IPS DF 6.9 (cell line): ENCODE measurements around the gene PACSIN2.
"Not testable (repeated sequence)": the region's sequence is repeated elsewhere in the genome, so short reads cannot be mapped to it uniquely, and the experiment has no call there.

Experiments used
- DNase-seq: peaks from one replicate; pipeline ENCODE4 v3.0.0-alpha.2; 2013; ENCODE audit warnings: low read depth, low spot score
- H3K27ac ChIP-seq: one replicate; pipeline ENCODE4 v1.5.1; 2013; ENCODE audit warnings: low read length, control low read depth
- H3K27me3 ChIP-seq: 2 replicates; pipeline ENCODE4 v1.6.1; 2013; ENCODE audit warnings: mild to moderate bottlenecking, low read length; ENCODE audit not compliant: control insufficient read depth, insufficient read depth
- H3K36me3 ChIP-seq: 2 replicates; pipeline ENCODE4 v1.6.1; 2013; ENCODE audit warnings: low read length; ENCODE audit not compliant: control insufficient read depth, insufficient read depth
- H3K4me1 ChIP-seq: 2 replicates; pipeline ENCODE4 v1.6.1; 2013; ENCODE audit warnings: low read length; ENCODE audit not compliant: control insufficient read depth, insufficient read depth
- H3K4me3 ChIP-seq: 2 replicates; pipeline ENCODE4 v1.5.1; 2013; ENCODE audit warnings: mild to moderate bottlenecking, low read length
- H3K9me3 ChIP-seq: 2 replicates; pipeline ENCODE4 v1.6.1; 2013; ENCODE audit warnings: low read length, inconsistent platforms; ENCODE audit not compliant: control insufficient read depth, insufficient read depth
- WGBS: extraction: QIAGEN DNeasy Blood & Tissue Kit; methylation state at CpG from one replicate; pipeline ENCODE4 v1.1.7; 2013; ENCODE audit warnings: mixed read lengths, missing lambda C conversion rate; ENCODE audit not compliant: insufficient read length, insufficient coverage; 5-methylcytosine and 5-hydroxymethylcytosine counted together

PACSIN2 gene

DNA sequence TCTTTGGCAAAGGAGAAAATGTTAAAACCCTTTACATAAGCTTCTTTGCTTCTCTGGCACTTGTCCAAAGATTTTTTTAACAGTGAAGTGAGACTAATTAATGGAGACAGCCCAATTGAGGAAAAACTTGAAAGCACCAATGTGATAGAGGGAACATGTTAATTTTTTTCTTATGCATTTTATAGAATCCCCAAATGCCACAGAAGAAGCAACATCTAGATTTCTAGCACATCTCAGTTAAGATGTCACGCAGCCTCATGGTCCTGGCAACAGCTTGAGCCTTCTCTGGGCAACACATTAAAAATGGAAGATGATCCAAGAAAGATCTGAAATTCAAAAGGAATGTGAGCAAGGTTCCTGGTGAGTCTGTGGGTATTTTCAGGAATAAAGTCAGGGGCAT is 48.5 kb downstream of the PACSIN2 start:
- DNase-seq = no peak
- Histone ChIP-seq H3K27ac (no peak overlapping the region), H3K9me3 (no peaks in the 10 kb centered on the region), H3K36me3 (no peaks in the 10 kb centered on the region), H3K4me3 (no peak overlapping the region), H3K4me1 (peaks cover 8% of the 10 kb centered on the region), H3K27me3 (no peaks in the 10 kb centered on the region)
- WGBS = no CpG with 5 or more reads among the region's 1 CpG

DNA sequence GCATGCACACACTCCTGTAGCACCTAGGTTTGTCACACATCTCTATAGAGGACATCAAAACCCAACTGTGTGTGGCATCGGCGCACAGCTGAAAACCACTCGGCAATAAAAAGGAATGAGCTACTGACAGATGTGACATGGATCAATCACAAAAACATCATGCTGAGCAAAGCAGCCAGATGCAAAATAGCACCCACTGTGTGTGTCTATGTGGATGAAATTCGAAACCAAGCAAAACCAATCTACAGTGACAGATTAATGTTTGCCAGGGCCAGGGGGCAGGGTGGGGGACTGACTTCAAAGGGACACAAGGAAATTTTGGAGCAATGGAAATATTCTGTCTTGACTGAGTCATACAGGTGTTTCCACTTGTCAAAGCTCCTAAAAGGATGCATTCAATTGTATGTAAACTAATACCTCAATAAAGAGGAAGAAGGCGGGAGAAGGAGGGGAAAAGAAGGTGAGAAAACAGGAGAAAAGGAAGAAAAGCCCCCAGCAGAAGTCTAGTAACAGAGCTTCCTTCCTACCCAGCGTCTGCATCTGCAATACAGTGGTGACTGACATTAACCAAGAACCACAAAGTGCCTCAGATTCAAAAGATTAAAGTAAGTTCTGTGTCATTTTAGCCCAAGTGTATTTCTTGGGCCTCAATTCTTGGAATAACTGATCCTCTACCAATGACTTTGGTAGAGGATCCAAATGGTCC is 49.8 kb downstream of the PACSIN2 start:
- no peak overlapping the region for H3K4me3 ChIP-seq
- no peaks in the 10 kb centered on the region for H3K36me3 ChIP-seq
- no CpG with 5 or more reads among the region's 6 CpGs for WGBS
- no peaks in the 10 kb centered on the region for H3K9me3 ChIP-seq
- H3K27me3 ChIP-seq = no peaks in the 10 kb centered on the region
- no peak overlapping the region for H3K27ac ChIP-seq
- H3K4me1 ChIP-seq = peaks cover 9% of the 10 kb centered on the region
- DNase-seq = no peak

DNA sequence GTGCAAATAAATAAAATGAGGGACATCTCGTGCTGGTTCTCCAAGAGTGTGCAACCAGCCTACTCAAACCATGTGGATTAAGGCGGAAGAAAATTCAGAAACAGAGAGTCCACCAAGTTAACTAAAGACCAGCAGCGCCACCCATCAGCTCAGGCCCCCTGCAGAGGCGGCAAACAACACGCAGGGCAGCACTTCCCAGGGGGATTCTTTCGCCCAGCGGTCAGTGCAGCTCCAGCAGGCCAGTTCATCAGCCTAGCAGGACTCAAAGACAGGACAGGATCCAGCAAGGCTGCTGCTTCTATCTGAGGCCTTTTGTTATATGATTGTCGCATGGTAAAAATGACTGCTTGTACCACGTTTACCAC is 51.7 kb downstream of the PACSIN2 start:
- WGBS = no CpG with 5 or more reads among the region's 9 CpGs
- H3K4me1 ChIP-seq = peaks cover 12% of the 10 kb centered on the region
- no peak overlapping the region for H3K27ac ChIP-seq
- no peak for DNase-seq
- no peaks in the 10 kb centered on the region for H3K9me3 ChIP-seq
- H3K36me3 ChIP-seq = no peaks in the 10 kb centered on the region
- no peak overlapping the region for H3K4me3 ChIP-seq
- H3K27me3 ChIP-seq = no peaks in the 10 kb centered on the region

DNA sequence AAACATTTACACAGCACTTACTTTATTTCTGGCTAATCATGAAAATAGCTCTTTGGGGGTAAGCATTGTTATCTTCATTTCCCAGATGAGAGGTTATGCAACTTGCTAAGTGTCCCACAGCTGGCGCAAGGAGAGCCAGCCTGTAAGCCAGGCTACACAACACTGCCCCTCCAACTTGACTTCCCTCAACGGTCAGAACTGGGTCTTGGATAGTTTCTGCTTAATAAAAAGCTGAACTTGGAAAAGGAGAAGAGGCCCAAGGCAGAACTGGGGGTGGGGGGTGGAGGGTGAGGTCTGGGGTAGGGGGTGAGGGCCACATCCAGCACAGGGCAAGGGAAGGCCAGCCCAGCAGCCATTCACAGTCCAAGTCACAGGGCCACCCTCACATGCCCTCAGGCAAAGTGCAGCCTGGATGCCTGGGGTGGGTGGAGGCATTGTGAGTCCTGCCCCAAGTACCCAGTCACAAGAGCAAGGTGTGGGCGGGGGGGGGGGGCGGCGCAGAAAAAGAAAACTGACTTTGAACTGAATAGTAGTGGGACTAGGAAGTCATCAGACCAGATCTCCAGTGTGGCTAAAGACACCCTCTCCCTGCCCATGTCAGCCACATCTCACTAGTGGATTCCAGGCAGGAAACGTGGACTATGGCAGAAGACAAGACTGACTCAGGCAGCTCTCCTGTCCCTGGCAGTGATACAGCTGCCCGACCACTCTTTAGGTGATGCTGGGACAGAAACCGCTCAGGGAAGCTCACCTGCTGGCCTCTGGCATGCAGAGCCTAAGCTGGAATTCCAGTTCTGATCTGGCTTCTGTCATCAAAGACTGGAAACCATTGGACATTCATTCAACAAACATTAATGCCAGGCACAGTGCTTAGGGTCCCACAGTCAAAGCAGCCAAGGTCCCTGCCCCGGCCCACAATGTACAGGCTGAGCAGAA is 52.4 kb downstream of the PACSIN2 start:
- Histone ChIP-seq H3K27ac (no peak overlapping the region), H3K36me3 (no peaks in the 10 kb centered on the region), H3K27me3 (no peaks in the 10 kb centered on the region), H3K4me3 (no peak overlapping the region), H3K4me1 (peaks cover 12% of the 10 kb centered on the region), H3K9me3 (no peaks in the 10 kb centered on the region)
- DNase-seq = no peak
- no CpG with 5 or more reads among the region's 9 CpGs for WGBS

DNA sequence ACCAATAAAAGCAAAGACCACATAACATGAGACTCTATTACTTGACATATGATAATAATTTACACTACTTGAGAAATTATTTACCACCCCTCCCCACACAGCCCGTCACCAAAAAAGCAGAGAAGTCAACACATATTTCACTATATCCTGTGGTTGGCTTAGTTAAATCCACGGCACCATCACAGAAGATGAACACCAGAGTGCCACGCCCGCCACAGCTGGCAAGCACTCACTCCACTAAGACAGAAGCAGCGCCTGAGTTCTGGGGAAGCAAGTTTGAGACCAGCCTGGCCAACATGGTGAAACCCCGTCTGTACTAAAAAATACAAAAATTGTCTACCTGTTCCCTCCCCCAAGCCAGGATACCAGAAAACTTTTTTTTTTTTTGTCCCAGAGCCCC is 53.1 kb downstream of the PACSIN2 start:
- WGBS = no CpG with 5 or more reads among the region's 6 CpGs
- Histone ChIP-seq H3K9me3 (no peaks in the 10 kb centered on the region), H3K27me3 (no peaks in the 10 kb centered on the region), H3K27ac (no peak overlapping the region), H3K4me1 (peaks cover 12% of the 10 kb centered on the region), H3K4me3 (no peak overlapping the region), H3K36me3 (no peaks in the 10 kb centered on the region)
- no peak for DNase-seq

GRCh38 chr22:42961400-42961690 is 53.6 kb downstream of the PACSIN2 start:
- not testable (repeated sequence) for H3K27me3 ChIP-seq, H3K9me3 ChIP-seq, DNase-seq, H3K4me3 ChIP-seq, H3K36me3 ChIP-seq, H3K27ac ChIP-seq
- WGBS = no CpG with 5 or more reads among the region's 3 CpGs
- peaks cover 12% of the 10 kb centered on the region for H3K4me1 ChIP-seq

DNA sequence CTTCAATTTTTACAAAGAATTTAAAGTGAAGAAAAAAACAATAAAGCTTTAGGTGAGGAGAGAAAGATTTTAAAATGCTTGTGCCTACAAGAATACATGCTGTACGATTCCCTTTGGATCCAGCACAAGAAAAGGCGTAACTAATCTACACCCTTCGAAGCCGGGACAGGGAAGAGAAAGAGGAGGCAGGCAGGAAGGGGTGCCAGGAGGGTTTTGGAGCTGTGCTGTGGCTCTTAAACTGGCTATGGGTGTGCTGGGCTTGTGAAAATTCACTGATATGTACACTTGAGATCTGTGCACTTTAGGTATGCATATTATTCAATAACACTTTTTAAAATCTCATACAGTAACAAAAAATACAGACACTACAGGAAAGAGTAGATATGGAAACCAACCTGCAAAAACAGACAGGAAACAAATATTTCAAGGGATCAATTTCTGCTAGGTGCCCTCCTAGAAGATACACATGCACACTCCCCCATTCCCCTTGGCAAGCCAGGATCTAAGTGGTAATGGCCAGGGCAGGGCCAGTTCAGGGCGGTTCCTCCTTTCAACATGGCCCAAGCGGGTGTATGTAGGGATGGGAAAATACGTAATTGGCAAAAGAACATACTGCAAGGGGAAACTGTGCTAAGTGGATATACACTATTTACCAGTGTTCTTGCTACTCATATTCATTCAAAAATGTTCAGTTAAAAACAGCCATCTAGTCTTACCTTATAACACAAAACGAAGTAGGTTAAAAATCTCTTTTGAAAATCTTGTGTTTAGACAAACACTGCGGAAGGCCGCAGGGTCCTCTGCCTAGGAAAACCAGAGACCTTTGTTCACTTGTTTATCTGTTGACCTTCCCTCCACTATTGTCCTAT is 54.2 kb downstream of the PACSIN2 start:
- no peak overlapping the region for H3K27ac ChIP-seq
- DNase-seq = no peak
- no CpG with 5 or more reads among the region's 10 CpGs for WGBS
- H3K27me3 ChIP-seq = no peaks in the 10 kb centered on the region
- H3K36me3 ChIP-seq = no peaks in the 10 kb centered on the region
- no peak overlapping the region for H3K4me3 ChIP-seq
- H3K4me1 ChIP-seq = peaks cover 12% of the 10 kb centered on the region
- no peaks in the 10 kb centered on the region for H3K9me3 ChIP-seq

DNA sequence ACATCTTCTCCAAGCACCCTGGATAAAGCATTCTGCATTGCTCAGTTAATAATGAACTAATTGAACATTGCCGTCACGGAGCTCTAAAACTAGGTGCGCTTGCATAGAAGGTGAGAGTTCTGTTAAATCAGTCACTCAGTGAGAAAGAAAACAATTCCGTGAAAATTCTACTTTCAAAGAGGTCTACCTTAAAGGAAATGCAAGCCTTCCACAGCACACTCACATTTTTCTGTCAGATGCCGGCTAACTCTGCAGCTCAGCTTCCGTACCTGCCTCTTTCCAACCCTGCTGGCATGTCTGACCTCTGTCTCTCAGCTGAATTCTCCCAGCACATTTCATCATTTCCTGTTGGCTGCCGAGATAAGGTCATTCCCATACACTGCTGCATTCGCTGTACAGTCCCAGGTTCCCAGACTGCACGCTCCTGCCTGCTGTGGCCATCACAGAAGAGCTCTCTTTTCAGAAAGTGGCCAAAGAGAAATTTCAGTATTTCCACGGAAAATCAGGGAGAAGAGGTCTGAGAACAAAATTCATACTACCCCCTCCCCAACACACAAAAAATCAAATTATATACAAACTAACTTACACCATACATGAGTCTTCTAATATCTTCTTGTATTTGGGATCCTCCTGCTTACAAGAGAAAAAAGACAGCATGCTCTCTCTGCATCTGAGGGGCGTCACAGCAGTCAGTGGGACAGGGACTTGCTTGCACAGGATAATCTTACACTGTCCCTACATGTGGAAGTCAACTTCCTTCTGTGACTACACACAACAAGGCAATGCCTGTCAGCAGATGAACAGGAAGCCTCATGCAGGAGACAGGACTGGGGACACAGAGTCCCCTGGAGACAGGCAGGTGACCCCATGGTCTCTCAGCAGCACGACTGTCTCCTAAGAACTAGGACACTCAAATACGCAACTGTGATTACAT is 55.1 kb downstream of the PACSIN2 start:
- no peak for DNase-seq
- H3K4me1 ChIP-seq = peaks cover 12% of the 10 kb centered on the region
- H3K27ac ChIP-seq = no peak overlapping the region
- H3K4me3 ChIP-seq = no peak overlapping the region
- WGBS = no CpG with 5 or more reads among the region's 13 CpGs
- no peaks in the 10 kb centered on the region for H3K36me3 ChIP-seq
- H3K9me3 ChIP-seq = no peaks in the 10 kb centered on the region
- no peaks in the 10 kb centered on the region for H3K27me3 ChIP-seq

- DNase-seq = no peak
- Histone ChIP-seq H3K27me3 (no peaks in the 10 kb centered on the region), H3K36me3 (no peaks in the 10 kb centered on the region), H3K9me3 (no peaks in the 10 kb centered on the region), H3K4me1 (peaks cover 8% of the 10 kb centered on the region), H3K4me3 (no peak overlapping the region), H3K27ac (no peak overlapping the region)
- no CpG with 5 or more reads among the region's 6 CpGs for WGBS
Measured at GRCh38 chr22:42958937-42959336, 56.0 kb downstream of the PACSIN2 start.
